GM12865 (cell line): ENCODE results near the gene HPF1.

ENCODE experiments used
- DNase-seq: peaks from one replicate; pipeline ENCODE4 v3.0.0; 2010; ENCODE audit warnings: low read depth
- H3K4me3 ChIP-seq: 2 replicates; pipeline ENCODE4 v1.5.1; 2011; ENCODE audit warnings: mild to moderate bottlenecking, low read depth, low read length, control low read depth
- CTCF ChIP-seq: IDR thresholded peaks from 2 replicates; pipeline ENCODE4 v1.5.1; 2011; ENCODE audit warnings: low read length, control low read depth, low read depth, inconsistent platforms; ENCODE audit not compliant: insufficient read depth; ENCODE audit errors: missing control alignments

The HPF1 gene

GRCh38 chr4:169716677-169717076 lies 41.1 kb downstream of the HPF1 start:
- no peak for DNase-seq
- no peak for TF ChIP-seq CTCF
- H3K4me3 ChIP-seq: no peak overlapping the region

GRCh38 chr4:169715826-169716225 lies 41.9 kb downstream of the HPF1 start:
- no peak overlapping the region for H3K4me3 ChIP-seq
- no peak for DNase-seq
- TF ChIP-seq CTCF: no peak

GRCh38 chr4:169707958-169708643 lies 49.6 kb downstream of the HPF1 start:
- H3K4me3 ChIP-seq: no peak overlapping the region
- DNase-seq: no peak
- TF ChIP-seq CTCF: no peak

DNA sequence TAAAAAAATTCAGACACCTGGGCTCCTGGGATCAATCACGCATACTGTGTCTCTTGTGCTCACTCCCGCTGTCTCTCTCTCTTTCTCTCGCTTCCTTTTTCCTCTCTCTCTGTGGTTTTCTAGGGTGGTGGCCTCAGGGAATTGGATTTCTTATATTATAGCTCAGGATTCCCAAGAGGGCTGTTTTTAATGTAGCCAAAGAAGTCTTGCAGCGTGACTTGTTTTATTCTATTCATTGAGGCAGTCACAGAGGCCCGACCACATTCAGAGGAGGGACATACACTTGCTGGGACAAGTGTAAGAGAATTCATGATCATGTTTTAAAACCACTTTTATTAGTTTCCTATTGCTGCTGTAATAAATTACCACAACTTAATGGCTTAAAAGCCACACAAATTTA lies 59.4 kb downstream of the HPF1 start:
- DNase-seq: no peak
- no peak for TF ChIP-seq CTCF
- H3K4me3 ChIP-seq: no peak overlapping the region

- no peak for DNase-seq
- H3K4me3 ChIP-seq: no peak overlapping the region
- no peak for TF ChIP-seq CTCF
Measured at GRCh38 chr4:169690787-169691186, 67.0 kb downstream of the HPF1 start.

- H3K4me3 ChIP-seq: no peak overlapping the region
- DNase-seq: no peak
- no peak for TF ChIP-seq CTCF
Measured at GRCh38 chr4:169689681-169690080, 68.1 kb downstream of the HPF1 start.
